H1 (cell line): Measurements from ENCODE around the gene RUNX1. TPM values are rescaled to one million over a fixed set of nuclear protein-coding genes. Genes with fewer than 3 reads are reported as not detected.

ENCODE experiments used
- CTCF ChIA-PET: fragments of 300-600 bp; sonication (Branson Sonifier 250); formaldehyde crosslinking; loops from one replicate; lab custom pipeline; 2021; ENCODE audit not compliant: partially characterized antibody; lab: Charles Lee
- POLR2A ChIA-PET: fragments of 300-600 bp; sonication (Branson Sonifier 250); formaldehyde crosslinking; loops from one replicate; lab custom pipeline; 2021; ENCODE audit warnings: inconsistent platforms; ENCODE audit not compliant: partially characterized antibody; lab: Charles Lee
- DNase-seq, 2 experiments: peaks; one replicate each; pipeline versions ENCODE4 v3.0.0 to v3.0.0-alpha.2; 2010 to 2022; ENCODE audit warnings: low spot score in 2 of 2, low read depth in 1 of 2, mixed read lengths in 1 of 2
- FAIRE-seq: peaks from 2 replicates; lab custom pipeline; 2011; peaks lifted over from hg19 to GRCh38; lab: Jason Lieb, UNC
- H2AFZ ChIP-seq: 2 replicates; pipeline ENCODE4 v1.8.1; 2012; ENCODE audit warnings: low read length, inconsistent platforms
- H2AK5ac ChIP-seq: 2 replicates; pipeline ENCODE4 v1.6.1; 2013; ENCODE audit warnings: low read depth, low read length
- H2BK120ac ChIP-seq: replicated peaks from 2 replicates; pipeline ENCODE3; 2013; ENCODE audit warnings: low read depth, low read length, inconsistent platforms
- H2BK12ac ChIP-seq: 2 replicates; pipeline ENCODE4 v1.6.1; 2013; ENCODE audit warnings: low read depth, low read length
- H2BK15ac ChIP-seq: 2 replicates; pipeline ENCODE4 v1.6.1; 2013; ENCODE audit warnings: low read length
- H2BK20ac ChIP-seq: 2 replicates; pipeline ENCODE4 v1.6.1; 2013; ENCODE audit warnings: low read length
- H2BK5ac ChIP-seq: 2 replicates; pipeline ENCODE4 v1.6.1; 2013; ENCODE audit warnings: low read depth, low read length
- H3K14ac ChIP-seq: 2 replicates; pipeline ENCODE4 v1.6.1; 2013; ENCODE audit warnings: inconsistent platforms; ENCODE audit not compliant: insufficient read length
- H3K18ac ChIP-seq: 2 replicates; pipeline ENCODE4 v1.6.1; 2013; ENCODE audit warnings: low read length; ENCODE audit errors: extremely low read depth
- H3K23ac ChIP-seq: 2 replicates; pipeline ENCODE4 v1.6.1; 2013; ENCODE audit warnings: inconsistent platforms; ENCODE audit not compliant: insufficient read length
- H3K23me2 ChIP-seq: 2 replicates; pipeline ENCODE4 v1.6.1; 2013; ENCODE audit warnings: low read depth, low read length
- H3K27ac ChIP-seq: 2 replicates; pipeline ENCODE4 v1.6.1; 2011; ENCODE audit warnings: low read depth, low read length, inconsistent platforms
- H3K27me3 ChIP-seq, 4 experiments: replicated peaks in 1 of 4; 1 replicate in 1 of 4; 2 replicates in 3 of 4; pipeline versions ENCODE4 v1.6.1 to v1.8.1; 2011 to 2013; ENCODE audit warnings: low read length in 3 of 4, mild to moderate bottlenecking in 3 of 4, inconsistent platforms in 2 of 4, mixed read lengths in 2 of 4, moderate library complexity in 1 of 4; ENCODE audit not compliant: control insufficient read depth in 3 of 4, insufficient read depth in 3 of 4; ENCODE audit errors: extremely low read depth in 1 of 4
- H3K36me3 ChIP-seq, 4 experiments: 2 replicates each; pipeline versions ENCODE4 v1.6.1 to v1.8.1; 2011 to 2013; ENCODE audit warnings: mild to moderate bottlenecking in 4 of 4, low read length in 3 of 4, moderate library complexity in 2 of 4, control low read depth in 1 of 4, inconsistent platforms in 1 of 4; ENCODE audit not compliant: insufficient read depth in 4 of 4, control insufficient read depth in 2 of 4
- H3K4ac ChIP-seq: replicated peaks from 2 replicates; pipeline ENCODE3; 2013; ENCODE audit warnings: low read length, low read depth, mixed read lengths, inconsistent platforms; ENCODE audit not compliant: insufficient read length
- H3K4me1 ChIP-seq, 4 experiments: replicated peaks in 1 of 4; 1 replicate in 1 of 4; 2 replicates in 3 of 4; pipeline versions ENCODE4 v1.6.1 to v1.8.1; 2011 to 2013; ENCODE audit warnings: low read length in 3 of 4, inconsistent platforms in 2 of 4, mixed read lengths in 1 of 4; ENCODE audit not compliant: insufficient read depth in 4 of 4, control insufficient read depth in 3 of 4
- H3K4me2 ChIP-seq, 2 experiments: 2 replicates each; pipeline versions ENCODE4 v1.6.1 to v1.8.1; 2011 to 2013; ENCODE audit warnings: low read depth in 2 of 2, low read length in 2 of 2, control low read depth in 1 of 2, inconsistent platforms in 1 of 2, mild to moderate bottlenecking in 1 of 2; ENCODE audit not compliant: insufficient read depth in 1 of 2
- H3K4me3 ChIP-seq, 4 experiments: fragments of 200-600, 300-600 bp in 1 of 4; sonication (generic), shearing (Covaris generic), sonication (Bioruptor Twin) in 1 of 4; 2 replicates each; pipeline versions ENCODE4 v1.5.1 to v1.8.1; 2011 to 2016; ENCODE audit warnings: low read length in 4 of 4, low read depth in 3 of 4, control low read depth in 2 of 4, inconsistent platforms in 2 of 4, mild to moderate bottlenecking in 2 of 4, mixed read lengths in 1 of 4, moderate library complexity in 1 of 4; ENCODE audit not compliant: insufficient read depth in 2 of 4; ENCODE audit errors: extremely low read depth in 1 of 4
- H3K56ac ChIP-seq: replicated peaks from 2 replicates; pipeline ENCODE3; 2013; ENCODE audit warnings: low read depth, mild to moderate bottlenecking, mixed read lengths, low read length, inconsistent platforms; ENCODE audit not compliant: insufficient read length
- H3K79me1 ChIP-seq: 2 replicates; pipeline ENCODE4 v1.6.1; 2013; ENCODE audit warnings: low read depth, low read length, control low read depth
- H3K79me2 ChIP-seq, 2 experiments: 2 replicates each; pipeline versions ENCODE4 v1.6.1 to v1.8.1; 2012 to 2013; ENCODE audit warnings: low read length in 2 of 2, mild to moderate bottlenecking in 2 of 2, inconsistent platforms in 1 of 2; ENCODE audit not compliant: insufficient read depth in 2 of 2, control insufficient read depth in 1 of 2
- H3K9ac ChIP-seq, 4 experiments: replicated peaks in 1 of 4; 1 replicate in 1 of 4; 2 replicates in 3 of 4; pipeline versions ENCODE4 v1.6.1 to v1.8.1; 2011 to 2013; ENCODE audit warnings: low read depth in 3 of 4, low read length in 3 of 4, control low read depth in 2 of 4, mild to moderate bottlenecking in 2 of 4, moderate library complexity in 2 of 4, inconsistent platforms in 1 of 4; ENCODE audit errors: extremely low read depth in 1 of 4
- H3K9me3 ChIP-seq, 2 experiments: 2 replicates each; pipeline versions ENCODE4 v1.6.1 to v1.8.1; 2012 to 2013; ENCODE audit warnings: mild to moderate bottlenecking in 2 of 2, moderate library complexity in 2 of 2, control low read depth in 1 of 2, inconsistent platforms in 1 of 2, low read depth in 1 of 2, low read length in 1 of 2, mixed read lengths in 1 of 2; ENCODE audit not compliant: insufficient read depth in 2 of 2
- H4K20me1 ChIP-seq, 2 experiments: replicated peaks in 1 of 2; 2 replicates each; pipeline versions ENCODE3 to v1.8.1; 2011 to 2013; ENCODE audit warnings: inconsistent platforms in 2 of 2, low read length in 2 of 2, mild to moderate bottlenecking in 1 of 2; ENCODE audit not compliant: insufficient read depth in 2 of 2, control insufficient read depth in 1 of 2
- H4K5ac ChIP-seq: 2 replicates; pipeline ENCODE4 v1.6.1; 2013; ENCODE audit warnings: low read length, low read depth, mixed read lengths, inconsistent platforms; ENCODE audit not compliant: insufficient read length
- H4K8ac ChIP-seq: 2 replicates; pipeline ENCODE4 v1.8.0; 2013; ENCODE audit warnings: mild to moderate bottlenecking, moderate library complexity, low read length, inconsistent platforms; ENCODE audit not compliant: insufficient read depth; ENCODE audit errors: extremely low read depth
- H4K91ac ChIP-seq: replicated peaks from 2 replicates; pipeline ENCODE3; 2013; ENCODE audit warnings: low read length, mixed read lengths, inconsistent platforms; ENCODE audit not compliant: insufficient read length
- BACH1 ChIP-seq: IDR thresholded peaks from 2 replicates; pipeline ENCODE4 v1.6.1; 2012; ENCODE audit warnings: low read length, improper control_type of control experiment
- CBX5 ChIP-seq: fragments of 300-800, 300-1000 bp; sonication (generic); IDR thresholded peaks from 2 replicates; pipeline ENCODE4 v1.7.1; 2016; ENCODE audit warnings: antibody characterized with exemption, low read length, low read depth
- CHD1 ChIP-seq: IDR thresholded peaks from 2 replicates; pipeline ENCODE4 v1.6.1; 2012; ENCODE audit warnings: low read depth, low read length, improper control_type of control experiment
- CHD2 ChIP-seq: IDR thresholded peaks from 2 replicates; pipeline ENCODE4 v1.6.1; 2012; ENCODE audit warnings: low read length, improper control_type of control experiment
- EGR1 ChIP-seq: IDR thresholded peaks from 2 replicates; pipeline ENCODE4 v1.6.1; 2011; ENCODE audit warnings: low read depth, low read length, borderline replicate concordance
- EP300 ChIP-seq, 2 experiments: IDR thresholded peaks; 1 replicate in 1 of 2; 2 replicates in 1 of 2; pipeline ENCODE4 v1.6.1; 2011 to 2012; ENCODE audit warnings: low read depth in 2 of 2, low read length in 2 of 2, mild to moderate bottlenecking in 2 of 2, borderline replicate concordance in 1 of 2, inconsistent platforms in 1 of 2, moderate library complexity in 1 of 2
- HDAC6 ChIP-seq: IDR thresholded peaks from one replicate; pipeline ENCODE4 v1.7.1; 2012; ENCODE audit warnings: low read depth, mild to moderate bottlenecking, inconsistent platforms, low read length, moderate library complexity
- MAFK ChIP-seq: IDR thresholded peaks from 2 replicates; pipeline ENCODE4 v1.6.1; 2012; ENCODE audit warnings: low read depth, mild to moderate bottlenecking, improper control_type of control experiment, low read length
- PHF8 ChIP-seq: fragments of 200-600 bp; sonication (generic); conservative IDR thresholded peaks from 2 replicates; pipeline ENCODE4 v1.7.1; 2012; ENCODE audit warnings: low read depth, mild to moderate bottlenecking, inconsistent platforms, low read length, moderate library complexity
- POLR2AphosphoS5 ChIP-seq: IDR thresholded peaks from 2 replicates; pipeline ENCODE4 v1.6.1; 2011; ENCODE audit warnings: low read depth, low read length
- POU5F1 ChIP-seq: IDR thresholded peaks from 2 replicates; pipeline ENCODE4 v1.6.1; 2011; ENCODE audit warnings: low read depth, mild to moderate bottlenecking, low read length, moderate library complexity
- RBBP5 ChIP-seq: IDR thresholded peaks from 2 replicates; pipeline ENCODE4 v1.7.1; 2012; ENCODE audit warnings: low read depth, mild to moderate bottlenecking, inconsistent platforms, low read length, moderate library complexity, borderline replicate concordance
- SUZ12 ChIP-seq: fragments of 200-600 bp; sonication (generic); IDR thresholded peaks from 2 replicates; pipeline ENCODE4 v1.6.1; 2012; ENCODE audit warnings: mild to moderate bottlenecking, inconsistent platforms, low read length, moderate library complexity, mixed read lengths
- TAF1 ChIP-seq: IDR thresholded peaks from 2 replicates; pipeline ENCODE4 v1.6.1; 2011; ENCODE audit warnings: mild to moderate bottlenecking, low read depth, low read length
- TBP ChIP-seq: IDR thresholded peaks from 2 replicates; pipeline ENCODE4 v1.6.1; 2011; ENCODE audit warnings: low read depth, low read length, improper control_type of control experiment
- TEAD4 ChIP-seq: IDR thresholded peaks from 2 replicates; pipeline ENCODE4 v1.6.1; 2012; ENCODE audit warnings: low read depth, low read length, inconsistent platforms, mixed read lengths
- ZNF274 ChIP-seq: IDR thresholded peaks from 2 replicates; pipeline ENCODE4 v1.7.0; 2012; ENCODE audit warnings: low read length, borderline replicate concordance; ENCODE audit errors: extremely low read depth
- WGBS, 2 experiments: shearing (Covaris generic) in 1 of 2; methylation state at CpG; one replicate each; pipeline versions ENCODE4 v1.1.6 to v1.1.7; 2013 to 2015; ENCODE audit warnings: low lambda C conversion rate in 2 of 2, mixed read lengths in 2 of 2, inconsistent platforms in 1 of 2, low coverage in 1 of 2, missing lambda C conversion rate in 1 of 2; ENCODE audit not compliant: insufficient replicate concordance in 2 of 2, insufficient coverage in 1 of 2, insufficient read length in 1 of 2; ENCODE audit errors: extremely low coverage in 1 of 2, missing lambda C conversion rate in 1 of 2; 5-methylcytosine and 5-hydroxymethylcytosine counted together
- polyA plus RNA-seq, 7 experiments: library from polyadenylated mRNA; depleted of rRNA in 3 of 7; stranded (reverse) in 5 of 7; unstranded in 2 of 7; fragments of >200 nt in 5 of 7; fragments of 200-250 nt in 2 of 7; gene quantifications; 1 replicate in 5 of 7; 2 replicates in 1 of 7; 4 replicates in 1 of 7; pipeline versions ENCODE4 v1.2.1 to v1.2.3, GENCODE V29; 2011 to 2013; ENCODE audit warnings: missing spikeins in 2 of 7, mixed read lengths in 2 of 7
- total RNA-seq: library from RNA; stranded (reverse); fragmentation: NEBNext Ultra II Directional; extraction: Animal tissue kit (Norgen Biotek cat#: 25700); gene quantifications from 2 replicates; pipeline ENCODE4 v1.2.1, GENCODE V29; 2021

The RUNX1 gene
- total and polyA plus RNA-seq, 2 of the 8 experiments (the other 6 are each of a cell fraction or from before 2014, with no cell fraction given): 0.20 to 0.60 TPM

- no peak for DNase-seq
- Histone ChIP-seq H3K79me1 (no peaks in the 10 kb centered on the region), H2BK12ac (no peak overlapping the region), H4K91ac (no peak overlapping the region), H3K36me3 (no peaks in the 10 kb centered on the region), H4K20me1 (no peaks in the 10 kb centered on the region), H3K23ac (no peak overlapping the region), H3K4me2 (no peak overlapping the region), H2BK120ac (no peak overlapping the region), H2AFZ (no peak overlapping the region), H2BK15ac (no peak overlapping the region), H3K4me3 (no peak overlapping the region), H4K5ac (no peak overlapping the region), H3K18ac (no peak overlapping the region), H3K9me3 (no peaks in the 10 kb centered on the region), H3K27me3 (no peaks in the 10 kb centered on the region; a peak in 1 of 7 replicates), H4K8ac (no peak overlapping the region), H2BK20ac (no peak overlapping the region), H3K79me2 (no peaks in the 10 kb centered on the region), H3K23me2 (peaks cover 2% of the 10 kb centered on the region; the same call in 1 of the 2 replicates), H3K14ac (no peak overlapping the region), H3K56ac (no peak overlapping the region), H3K9ac (no peak overlapping the region), H3K4ac (no peak overlapping the region), H2AK5ac (no peak overlapping the region), H3K4me1 (no peaks in the 10 kb centered on the region), H2BK5ac (no peak overlapping the region), H3K27ac (no peak overlapping the region)
- FAIRE-seq: no peak
- POLR2A ChIA-PET: no interaction called here
- 59% methylated on average over 3 of the region's 3 CpGs; no CpG with 5 or more reads in 1 of the 2 experiments for WGBS, 2 experiments
- CTCF ChIA-PET: no interaction called here
- TF ChIP-seq BACH1 (no peak), TBP (no peak), TAF1 (no peak), RBBP5 (no peak), EGR1 (no peak), PHF8 (no peak), POU5F1 (no peak), CHD1 (no peak), EP300 (IDR thresholded peaks at IDR 0.05; ENCODE audit: borderline replicate concordance in 1 of 2, low read depth in 2 of 2, low read length in 2 of 2) (no peak), POLR2AphosphoS5 (no peak), SUZ12 (no peak), TEAD4 (no peak), CHD2 (no peak), ZNF274 (no peak), CBX5 (no peak), HDAC6 (no peak), MAFK (no peak)
These were observed 118.1 kb downstream of the RUNX1 start for GRCh38 chr21:34930971-34931370.
